Stimulated activated CD8-positive, alpha-beta memory T cell treated with anti-CD3 and anti-CD28 coated beads, Interleukin-4, amount 100 ng/mL, for 24 hours (primary cell): ENCODE results near the gene AACS.
"Not testable (repeated sequence)": the region's sequence is repeated elsewhere in the genome, so short reads cannot be mapped to it uniquely, and the experiment has no call there.

Experiments
- DNase-seq: peaks from one replicate; pipeline ENCODE4 v3.0.0-alpha.2; 2020; ENCODE audit warnings: low read depth

AACS gene

DNA sequence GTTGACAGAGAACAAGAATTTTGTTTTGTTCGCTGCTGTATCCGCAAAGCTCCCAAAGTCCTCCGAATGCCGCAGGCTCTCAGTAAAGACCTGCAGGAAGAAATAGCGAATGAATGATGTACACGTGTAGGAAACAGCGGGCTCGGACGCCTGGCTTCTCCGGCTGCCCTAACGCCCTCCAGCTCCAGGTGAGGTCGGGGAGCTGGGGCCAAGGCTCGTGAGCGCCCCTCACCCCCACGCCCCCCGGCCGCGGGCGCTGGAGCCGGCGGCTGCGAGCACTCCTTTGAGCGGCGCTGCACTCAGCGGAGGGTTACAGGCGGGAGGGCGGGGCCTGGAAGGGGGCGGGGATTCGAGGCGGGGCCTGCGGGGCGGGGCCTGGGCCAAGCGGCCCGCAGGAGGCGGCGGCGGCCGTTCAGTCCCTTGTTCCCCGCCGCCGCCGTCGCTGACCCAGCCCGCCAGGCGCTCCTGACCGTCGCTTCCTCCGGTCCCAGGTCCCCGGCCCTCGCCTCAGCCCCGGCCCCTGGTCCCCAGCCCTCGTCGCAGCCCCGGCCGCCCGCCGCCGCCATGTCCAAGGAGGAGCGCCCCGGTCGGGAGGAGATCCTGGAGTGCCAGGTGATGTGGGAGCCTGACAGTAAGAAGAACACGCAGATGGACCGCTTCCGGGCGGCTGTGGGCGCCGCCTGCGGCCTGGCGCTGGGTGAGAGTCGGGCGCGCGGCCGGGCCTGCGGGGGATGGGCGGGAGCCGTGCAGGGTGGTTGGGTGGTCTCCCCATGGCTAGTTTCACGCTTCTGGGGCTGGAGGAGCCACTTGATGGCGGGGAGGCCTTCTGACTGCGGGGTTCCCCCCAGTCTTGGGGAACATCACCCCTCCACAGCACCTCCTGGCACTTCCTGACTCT, at the start of gene AACS:
Gene AACS (plus strand): TSS at position 415 of the 898 bp plus-strand sequence. CDS start 150 bp downstream, at position 565.
- peak; percentile 66 for DNase-seq

GRCh38 chr12:125015680-125016310, 49.4 kb upstream of the AACS start:
- DNase-seq, result no peak

- no peak for DNase-seq
Measured at GRCh38 chr12:125017801-125018200, 47.4 kb upstream of the AACS start.

DNA sequence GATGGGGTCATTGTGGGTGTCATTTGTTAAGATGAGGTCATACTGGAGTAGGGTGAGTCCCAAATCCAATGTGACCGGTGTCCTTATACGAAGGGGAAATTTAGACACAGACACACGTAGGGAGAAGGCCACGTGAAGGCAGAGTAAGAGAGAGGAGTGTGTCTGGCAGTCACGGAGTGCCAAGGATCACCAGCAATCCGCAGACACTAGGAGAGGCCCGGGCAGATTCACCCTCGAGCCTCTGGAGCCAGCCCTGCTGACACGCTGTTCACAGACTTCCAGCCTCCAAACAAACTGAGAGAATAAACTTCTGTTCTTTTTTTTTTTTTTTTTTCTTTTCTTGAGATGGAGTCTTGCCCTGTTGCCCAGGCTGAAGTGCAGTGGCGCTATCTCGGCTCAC, 46.9 kb upstream of the AACS start:
- DNase-seq, result no peak

DNA sequence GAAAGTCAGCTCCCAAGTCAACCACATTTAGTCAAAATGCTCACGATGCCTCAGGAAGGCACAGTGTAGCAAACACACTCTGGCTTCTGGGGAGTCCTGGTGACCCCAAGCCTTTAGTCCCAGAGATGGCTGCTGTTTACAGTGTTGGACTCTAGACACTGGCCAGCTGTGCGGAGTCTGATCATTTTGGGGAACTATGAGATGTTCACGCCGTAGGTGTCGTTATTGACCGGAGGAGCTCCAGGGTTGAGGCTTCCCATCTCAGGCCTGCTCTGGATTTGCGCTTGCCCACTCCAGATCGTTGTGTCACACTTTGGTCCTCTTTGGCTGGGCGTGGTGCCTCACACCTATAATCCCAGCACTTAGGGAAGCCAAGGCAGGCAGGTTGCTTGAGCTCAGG, 44.1 kb upstream of the AACS start:
- DNase-seq, result no peak

DNA sequence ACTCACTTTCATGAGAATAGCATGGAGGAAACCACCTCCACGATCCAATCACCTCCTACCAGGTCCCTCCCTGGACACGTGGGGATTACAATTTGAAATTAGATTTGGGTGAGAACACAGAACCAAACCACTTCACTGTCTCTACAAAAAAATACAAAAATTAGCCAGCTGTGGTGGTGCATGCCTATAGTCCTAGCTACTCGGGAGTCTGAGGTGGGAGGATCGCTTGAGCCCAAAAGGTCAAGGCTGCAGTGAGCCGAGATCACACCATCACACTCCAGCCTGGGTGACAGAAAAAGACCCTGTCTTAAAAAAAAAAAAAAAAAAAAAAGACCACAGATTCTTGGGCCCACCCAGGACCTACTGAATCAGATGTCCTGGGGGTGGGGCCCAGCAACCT, 43.5 kb upstream of the AACS start:
- no peak for DNase-seq

DNA sequence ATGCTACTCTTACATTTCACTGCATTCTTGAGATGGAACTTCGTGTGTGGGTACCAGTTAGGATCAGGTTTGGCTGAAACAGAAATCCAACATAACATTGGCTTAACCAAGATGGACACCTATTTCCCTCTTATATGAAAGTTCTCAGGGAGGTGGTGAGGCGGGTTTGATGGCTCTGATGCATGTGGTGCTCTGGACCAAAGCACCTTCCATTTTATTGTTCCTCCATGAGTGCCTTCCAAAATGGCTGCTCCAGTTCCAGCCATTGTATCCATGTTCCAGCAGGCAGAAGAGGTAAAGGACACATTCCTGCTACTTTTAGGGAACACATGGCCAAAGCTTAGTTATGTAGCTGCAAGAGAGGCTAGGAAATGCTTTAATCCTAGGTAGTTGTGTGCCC, 42.2 kb upstream of the AACS start:
- no peak for DNase-seq

DNA sequence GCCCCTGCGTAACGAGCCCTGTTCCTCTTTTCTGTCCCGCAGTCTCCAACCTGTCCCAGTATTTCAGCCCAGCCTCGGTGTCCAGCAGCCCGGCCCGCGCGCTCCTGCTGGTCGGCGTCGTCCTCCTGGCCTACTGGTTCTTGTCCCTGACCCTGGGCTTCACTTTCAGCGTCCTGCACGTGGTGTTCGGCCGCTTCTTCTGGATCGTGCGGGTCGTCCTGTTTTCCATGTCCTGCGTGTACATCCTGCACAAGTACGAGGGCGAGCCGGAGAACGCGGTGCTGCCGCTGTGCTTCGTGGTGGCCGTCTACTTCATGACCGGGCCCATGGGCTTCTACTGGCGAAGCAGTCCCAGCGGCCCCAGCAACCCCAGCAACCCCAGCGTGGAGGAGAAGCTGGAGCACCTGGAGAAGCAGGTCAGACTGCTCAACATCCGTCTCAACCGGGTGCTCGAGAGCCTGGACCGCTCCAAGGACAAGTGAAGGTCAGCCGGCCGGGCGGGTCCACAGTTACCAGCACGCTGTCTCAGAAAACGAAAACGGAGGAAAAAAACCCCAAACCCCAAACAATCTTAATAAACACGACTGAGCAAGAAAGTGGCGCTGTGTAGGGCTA, 40.2 kb upstream of the AACS start:
- no peak for DNase-seq

GRCh38 chr12:125025606-125026235, 39.5 kb upstream of the AACS start:
- no peak for DNase-seq

DNA sequence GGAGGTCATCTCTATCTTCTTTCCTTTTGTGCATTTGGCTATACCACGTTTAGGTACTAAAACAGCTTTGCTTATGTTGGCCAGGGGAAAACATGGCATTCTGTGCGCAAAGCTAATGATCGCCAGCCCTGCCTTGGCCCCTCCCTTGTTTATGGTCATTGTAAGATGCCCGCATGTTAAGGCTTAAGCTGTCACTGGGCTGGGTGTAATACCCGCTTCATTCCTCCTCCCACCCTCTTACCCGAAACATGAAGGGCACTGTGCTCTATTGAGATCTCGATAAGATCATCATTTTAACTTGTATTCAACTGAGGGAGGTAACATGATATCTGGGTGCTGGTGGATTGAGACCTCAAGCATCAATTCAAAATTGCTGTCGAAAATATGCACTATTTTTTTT, 37.1 kb upstream of the AACS start:
- DNase-seq, result no peak

DNA sequence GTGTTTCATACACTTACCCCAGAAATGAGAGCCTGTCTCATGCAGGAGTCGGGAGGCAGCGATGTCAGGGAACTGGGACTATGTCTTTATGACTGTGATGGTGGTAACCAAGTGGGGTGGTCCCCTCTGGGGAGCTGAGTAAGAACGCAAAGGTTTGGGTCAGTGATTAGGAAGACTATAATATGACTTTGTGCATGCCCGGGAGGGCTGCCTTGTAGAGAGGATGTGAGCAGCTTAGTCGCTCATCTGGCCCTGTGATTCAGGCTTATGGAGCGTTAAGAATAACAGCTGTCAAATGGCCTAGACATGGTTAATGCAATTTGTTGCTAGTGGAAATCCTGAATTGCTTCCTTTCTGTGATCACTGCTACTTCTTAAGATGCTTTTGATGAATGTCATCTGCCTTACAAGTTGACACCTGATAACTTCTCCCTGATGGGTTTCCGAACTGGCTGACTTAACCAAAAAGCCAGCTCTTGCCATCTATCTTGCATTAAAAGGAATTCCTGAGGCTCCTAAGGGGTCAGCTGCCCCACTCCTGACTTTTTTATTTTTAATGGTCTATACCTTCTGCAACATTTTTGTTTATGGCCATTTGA, 35.4 kb upstream of the AACS start:
- no peak for DNase-seq

GRCh38 chr12:125031471-125031870, 33.8 kb upstream of the AACS start:
- not testable (repeated sequence) for DNase-seq

DNA sequence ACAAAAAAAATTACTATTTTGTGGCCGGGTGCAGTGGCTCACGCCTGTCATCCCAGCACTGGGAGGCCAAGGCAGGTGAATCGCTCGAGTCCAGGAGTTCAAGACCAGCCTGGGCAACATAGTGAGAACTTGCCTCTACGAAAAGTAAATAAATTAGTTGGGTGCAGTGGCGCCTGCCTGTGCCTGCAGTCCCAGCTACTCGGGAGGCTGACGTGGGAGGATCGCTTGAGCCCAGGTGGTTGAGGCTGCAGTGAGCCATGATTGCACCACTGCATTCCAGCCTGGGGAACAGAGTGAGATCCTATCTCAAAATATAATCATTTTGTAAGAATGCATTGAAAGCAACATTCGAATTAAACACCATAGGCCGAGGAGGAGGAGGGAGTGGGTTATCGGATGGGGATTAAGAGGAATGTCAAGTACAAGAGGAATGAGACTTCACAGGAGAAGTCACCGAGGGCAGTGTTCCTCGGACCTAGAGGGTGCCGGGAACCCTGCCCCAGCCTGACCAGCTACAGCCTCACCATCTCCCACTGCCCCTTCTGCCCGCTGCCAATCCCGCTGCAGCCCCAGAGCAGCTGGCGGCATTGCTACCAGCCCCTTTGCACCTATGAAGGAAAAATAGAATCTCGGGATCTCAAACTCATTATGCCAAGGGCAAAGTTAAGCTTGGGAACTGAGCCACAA, 32.6 kb upstream of the AACS start:
- no peak for DNase-seq

GRCh38 chr12:125033288-125033687, 31.9 kb upstream of the AACS start:
- no peak for DNase-seq

GRCh38 chr12:125038976-125039625, 26.1 kb upstream of the AACS start:
- DNase-seq, result no peak

DNA sequence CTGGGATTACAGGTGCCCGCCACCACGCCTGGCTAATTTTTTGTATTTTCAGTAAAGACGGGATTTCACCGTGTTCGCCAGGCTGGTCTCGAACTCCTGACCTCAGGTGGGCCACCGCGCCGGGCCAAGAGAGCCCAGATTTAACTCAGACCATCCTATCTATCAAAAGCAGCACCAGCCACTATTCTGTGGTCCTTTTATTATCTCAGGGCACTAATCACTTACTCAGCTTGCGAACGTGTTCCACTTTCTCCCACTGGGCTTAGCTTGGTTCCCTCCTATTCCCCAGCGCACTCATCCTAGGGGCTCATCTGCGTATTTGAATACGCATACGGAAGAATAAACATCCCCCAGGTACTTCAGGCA, 16.2 kb upstream of the AACS start:
- DNase-seq, result no peak

DNA sequence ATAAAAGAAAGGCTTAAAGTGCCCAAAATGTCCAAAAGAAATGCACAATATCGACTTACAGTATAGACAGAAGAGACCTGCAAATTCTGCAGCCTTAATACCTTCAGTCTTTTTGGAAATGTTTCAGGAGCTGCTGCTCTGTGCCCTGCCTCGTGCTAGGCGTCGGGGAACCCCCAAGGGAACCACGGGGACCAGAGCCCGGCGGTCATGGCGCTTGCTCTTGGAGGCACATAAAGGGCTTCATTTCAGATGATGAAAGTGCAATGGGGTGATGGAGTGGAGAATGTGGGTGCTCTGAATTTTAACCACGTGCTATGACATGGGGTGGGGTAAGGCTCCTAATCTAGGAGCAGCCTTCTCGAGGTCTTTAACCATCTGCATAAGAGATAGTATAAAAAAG, 14.8 kb upstream of the AACS start:
- DNase-seq, result no peak

- no peak for DNase-seq
Measured at GRCh38 chr12:125050868-125051267, 14.4 kb upstream of the AACS start.

- no peak for DNase-seq
Measured at GRCh38 chr12:125053821-125054220, 11.4 kb upstream of the AACS start.

GRCh38 chr12:125055591-125055990, 9.6 kb upstream of the AACS start:
- DNase-seq, result no peak

DNA sequence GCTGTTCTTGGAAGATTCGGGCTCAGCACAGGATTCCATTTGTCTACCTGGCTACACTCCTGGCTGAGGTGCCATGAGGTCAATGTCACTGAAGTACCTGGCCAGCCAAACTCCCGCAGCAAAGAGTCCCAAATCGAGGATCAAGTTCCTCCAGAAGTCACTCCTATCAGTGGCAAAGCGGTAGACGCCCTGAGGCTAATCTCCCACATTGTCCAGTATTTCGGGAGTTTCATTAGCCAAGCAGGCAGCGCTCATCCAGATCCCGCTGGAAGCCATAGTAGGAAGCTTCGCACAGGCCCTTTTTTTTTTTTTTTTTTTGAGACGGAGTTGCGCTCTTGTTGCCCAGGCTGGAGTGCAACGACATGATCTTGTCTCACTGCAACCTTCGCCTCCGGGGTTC, 8.9 kb upstream of the AACS start:
- DNase-seq, result no peak
